Pancreas (tissue), 10 donors: ENCODE measurements around the gene NTF3. TPM values are rescaled to one million over a fixed set of nuclear protein-coding genes. Genes with fewer than 3 reads are reported as not detected.

Source experiments
- ATAC-seq, 4 donors: fragments of 200-7000 bp; cut with Tn5 transposase; one replicate each; pipeline versions ENCODE4 v1.8.0 to v1.9.1; 2020; ENCODE audit warnings: mild to moderate bottlenecking in 4 of 4, moderate library complexity in 4 of 4
- DNase-seq, 6 donors: peaks; one replicate each; pipeline ENCODE4 v3.0.0-alpha.2; 2020
- FAIRE-seq: peaks from 2 replicates; lab custom pipeline; 2012; peaks lifted over from hg19 to GRCh38; lab: Jason Lieb, UNC
- H3K27ac ChIP-seq, 4 donors: fragments of 200-600 bp; sonication (generic); 1 replicate in 3 of 4; 2 replicates in 1 of 4; pipeline versions ENCODE4 v1.5.0 to v1.8.0; 2020
- H3K27me3 ChIP-seq, 4 donors: fragments of 200-600 bp; one replicate each; pipeline ENCODE4 v1.8.0; 2021
- H3K36me3 ChIP-seq, 3 donors: fragments of 200-600 bp; sonication (generic) in 1 of 3; one replicate each; pipeline versions ENCODE4 v1.5.0 to v1.8.0; 2020 to 2021
- H3K4me1 ChIP-seq, 3 donors: fragments of 200-600 bp; one replicate each; pipeline ENCODE4 v1.8.0; 2021
- H3K4me3 ChIP-seq, 4 donors: fragments of 200-600 bp; sonication (generic) in 2 of 4; one replicate each; pipeline versions ENCODE4 v1.5.0 to v1.8.0; 2020 to 2021
- H3K9me3 ChIP-seq, 4 donors: fragments of 200-600 bp; one replicate each; pipeline ENCODE4 v1.8.0; 2021
- WGBS, 2 donors: extraction: QIAGEN DNeasy Blood & Tissue Kit; methylation state at CpG; one replicate each; pipeline ENCODE4 v1.1.7; 2013; 5-methylcytosine and 5-hydroxymethylcytosine counted together
- intact Hi-C, 3 donors: fragments of 100-400 bp; cut with DNase I; formaldehyde crosslinking; loops; one replicate each; pipeline versions ENCODE4 v1.11.1 to v1.14.2; 2022
- polyA plus RNA-seq, 2 donors: library from polyadenylated mRNA; stranded (reverse); fragments of 200-250 nt; gene quantifications; one replicate each; pipeline ENCODE4 v1.2.3, GENCODE V29; 2013
- total RNA-seq, 6 donors: library from RNA; stranded (reverse); fragmentation: NEBNext Ultra II Directional in 4 of 6; extraction: Animal tissue kit (Norgen Biotek cat#: 25700) in 4 of 6; gene quantifications; one replicate each; pipeline versions ENCODE4 v1.2.1 to v1.2.4, GENCODE V29; 2021 to 2023
- TF ChIP-seq, protein P1 (sequence below), 4 donors: fragments of 200-600 bp; sonication (generic) in 3 of 4; IDR thresholded peaks; one replicate each; pipeline versions ENCODE4 v1.5.0 to v1.8.0; 2021; ENCODE audit warnings: antibody characterized with exemption in 4 of 4
- donor health status: healthy with polysubstance abuse.
- donor health status: DM: no; HTN: no; CAD: no; lungs with moderate emphysema.
- donor health status: DM: no; HTN: no; CAD: no.
- donor health status: control.
- donor health status: control.
- donor health status: Bipolar disorder and iron deficiency.
- donor health status: DM: yes; HTN: yes; CAD: no.
- donor health status: DM: no; HTN: no; CAD: no.
- donor health status: DM: no; HTN: no; CAD: no.
- donor health status: DM: yes; HTN: yes; CAD: no.

The NTF3 gene
- total and polyA plus RNA-seq, 8 donors, result 0.46 to 0.63 TPM; not detected in 6

GRCh38 chr12:5455045-5455444, 23.1 kb downstream of the NTF3 start:
- 67 to 70% methylated on average over 11 of the region's 11 CpGs for WGBS, 2 donors
- Histone ChIP-seq H3K4me3 (no peak overlapping the region), H3K36me3 (no peaks in the 10 kb centered on the region), H3K27me3 (peaks cover 0 to 4% (median 0%) of the 10 kb centered on the region in 4 donors), H3K27ac (no peak overlapping the region), H3K9me3 (no peaks in the 10 kb centered on the region), H3K4me1 (no peaks in the 10 kb centered on the region)
- ATAC-seq (no peak), FAIRE-seq (no peak), DNase-seq (no peak)
- TF ChIP-seq, protein P1, sequence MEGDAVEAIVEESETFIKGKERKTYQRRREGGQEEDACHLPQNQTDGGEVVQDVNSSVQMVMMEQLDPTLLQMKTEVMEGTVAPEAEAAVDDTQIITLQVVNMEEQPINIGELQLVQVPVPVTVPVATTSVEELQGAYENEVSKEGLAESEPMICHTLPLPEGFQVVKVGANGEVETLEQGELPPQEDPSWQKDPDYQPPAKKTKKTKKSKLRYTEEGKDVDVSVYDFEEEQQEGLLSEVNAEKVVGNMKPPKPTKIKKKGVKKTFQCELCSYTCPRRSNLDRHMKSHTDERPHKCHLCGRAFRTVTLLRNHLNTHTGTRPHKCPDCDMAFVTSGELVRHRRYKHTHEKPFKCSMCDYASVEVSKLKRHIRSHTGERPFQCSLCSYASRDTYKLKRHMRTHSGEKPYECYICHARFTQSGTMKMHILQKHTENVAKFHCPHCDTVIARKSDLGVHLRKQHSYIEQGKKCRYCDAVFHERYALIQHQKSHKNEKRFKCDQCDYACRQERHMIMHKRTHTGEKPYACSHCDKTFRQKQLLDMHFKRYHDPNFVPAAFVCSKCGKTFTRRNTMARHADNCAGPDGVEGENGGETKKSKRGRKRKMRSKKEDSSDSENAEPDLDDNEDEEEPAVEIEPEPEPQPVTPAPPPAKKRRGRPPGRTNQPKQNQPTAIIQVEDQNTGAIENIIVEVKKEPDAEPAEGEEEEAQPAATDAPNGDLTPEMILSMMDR (IDR thresholded peaks at IDR 0.05), result no peak
- intact Hi-C loops, result no loop called here

DNA sequence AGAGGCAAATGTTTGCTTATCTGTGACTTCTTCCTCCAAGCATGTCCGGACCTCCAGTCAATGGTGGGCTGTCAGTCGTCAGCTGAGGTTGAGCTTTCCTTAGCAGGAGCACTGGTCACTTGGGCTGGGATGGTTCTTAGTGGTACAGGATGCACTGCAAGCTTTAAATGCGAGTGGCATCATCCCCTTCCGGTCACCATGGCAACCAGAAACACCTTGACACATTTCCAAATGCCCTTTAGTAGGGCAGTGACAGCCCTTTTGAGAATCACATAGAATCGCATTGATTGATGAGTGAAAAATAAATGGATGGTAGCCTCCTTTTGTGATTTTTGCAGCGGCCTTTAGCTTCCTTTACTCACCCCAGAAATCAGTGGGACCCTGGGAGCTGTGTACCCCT, 24.1 kb downstream of the NTF3 start:
- Histone ChIP-seq H3K9me3 (no peaks in the 10 kb centered on the region), H3K36me3 (no peaks in the 10 kb centered on the region), H3K4me3 (no peak overlapping the region), H3K27ac (no peak overlapping the region), H3K27me3 (peaks cover 0 to 4% (median 0%) of the 10 kb centered on the region in 4 donors), H3K4me1 (no peaks in the 10 kb centered on the region)
- FAIRE-seq (no peak), DNase-seq (no peak), ATAC-seq (no peak)
- TF ChIP-seq, protein P1 (IDR thresholded peaks at IDR 0.05), result no peak
- 37 to 45% methylated on average over 6 of the region's 6 CpGs for WGBS, 2 donors
- intact Hi-C loops, result no loop called here

DNA sequence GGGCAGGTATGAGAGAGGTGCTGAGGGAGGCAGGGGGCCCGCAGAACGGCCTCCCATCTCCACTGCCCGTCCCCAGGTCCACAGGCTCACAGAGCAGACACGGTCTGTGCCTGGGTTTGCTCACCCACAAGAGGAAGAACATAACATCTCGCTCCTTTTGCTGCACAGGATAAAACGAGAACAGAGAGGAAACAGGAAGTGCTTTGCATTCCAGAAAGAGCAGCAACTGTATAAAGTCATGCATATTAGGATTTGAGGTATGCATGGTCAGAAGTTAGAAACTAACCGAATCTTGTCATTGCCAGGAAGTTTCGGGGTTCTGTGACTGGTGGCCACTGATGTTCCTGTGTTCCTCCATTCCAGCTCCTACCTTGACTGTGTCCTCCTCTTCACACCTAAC, 25.0 kb downstream of the NTF3 start:
- DNase-seq (no peak), ATAC-seq (no peak)
- intact Hi-C loops, result no loop called here

DNA sequence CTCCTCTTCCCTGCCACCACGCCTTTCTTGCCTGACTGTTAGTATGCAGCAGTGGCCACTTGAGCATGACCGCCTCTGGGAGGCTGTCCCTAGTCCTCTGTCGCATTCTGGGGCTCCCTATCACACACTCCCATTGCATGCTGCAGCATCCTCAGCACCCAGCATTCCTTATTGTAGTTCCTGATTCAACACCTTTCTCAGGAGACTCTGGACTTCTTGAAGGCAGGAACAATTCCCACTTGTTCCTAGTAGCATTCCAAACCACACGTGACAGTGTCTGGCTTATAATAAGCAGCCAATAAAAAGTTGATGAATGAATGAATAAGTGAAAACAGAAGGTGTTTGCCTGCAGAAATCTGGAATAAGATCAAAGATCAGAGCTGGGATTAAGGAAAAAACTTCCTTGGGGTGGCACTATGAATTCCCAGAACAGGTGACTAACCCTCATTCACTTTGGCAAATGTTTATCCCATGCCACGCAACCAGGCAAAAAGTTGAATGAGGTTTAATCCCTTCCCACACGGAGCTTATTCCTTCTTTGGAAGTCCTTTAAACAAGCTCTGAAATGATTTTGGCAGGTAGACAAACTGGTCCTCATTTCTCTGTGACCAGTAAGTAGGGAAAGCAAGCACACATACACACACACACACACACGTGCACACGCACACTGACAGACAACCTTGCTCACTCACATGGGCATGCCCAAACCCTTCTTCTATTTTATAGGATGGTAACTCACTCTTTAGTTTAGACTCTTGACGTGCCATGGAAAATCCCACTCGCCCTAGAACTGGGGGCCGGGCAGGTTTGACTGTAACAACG, 26.5 kb downstream of the NTF3 start:
- Histone ChIP-seq H3K4me3 (no peak overlapping the region), H3K36me3 (no peaks in the 10 kb centered on the region), H3K9me3 (no peaks in the 10 kb centered on the region), H3K27me3 (peaks cover 0 to 4% (median 0%) of the 10 kb centered on the region in 4 donors), H3K4me1 (no peaks in the 10 kb centered on the region), H3K27ac (no peak overlapping the region)
- no peak for DNase-seq
- intact Hi-C loops, result no loop called here
- TF ChIP-seq, protein P1 (IDR thresholded peaks at IDR 0.05), result no peak
- FAIRE-seq, result no peak
- 55 to 67% methylated on average over 12 of the region's 12 CpGs for WGBS, 2 donors
- ATAC-seq, result no peak

More for the DNA sequence above, 25.0 kb downstream of the NTF3 start:
- no peaks in the 10 kb centered on the region for H3K36me3 ChIP-seq
- WGBS, 2 donors, result 41 to 43% methylated on average over 8 of the region's 8 CpGs
- peaks cover 0 to 4% (median 0%) of the 10 kb centered on the region in 4 donors for H3K27me3 ChIP-seq
- no peaks in the 10 kb centered on the region for H3K9me3 ChIP-seq
- no peak for FAIRE-seq
- H3K27ac ChIP-seq, result no peak overlapping the region
- TF ChIP-seq, protein P1 (IDR thresholded peaks at IDR 0.05), result no peak
- no peaks in the 10 kb centered on the region for H3K4me1 ChIP-seq
- no peak overlapping the region for H3K4me3 ChIP-seq
